NCI-H1105 treated with DMSO at 0.1 percent for 48 hours (cell line): ENCODE data around the gene MRNIP.
"Not testable (repeated sequence)": the region's sequence is repeated elsewhere in the genome, so short reads cannot be mapped to it uniquely, and the experiment has no call there.

ENCODE experiments used
- DNase-seq: peaks from one replicate; lab custom pipeline; 2025; lab: John Stamatoyannopoulos, UW

Gene MRNIP

DNA sequence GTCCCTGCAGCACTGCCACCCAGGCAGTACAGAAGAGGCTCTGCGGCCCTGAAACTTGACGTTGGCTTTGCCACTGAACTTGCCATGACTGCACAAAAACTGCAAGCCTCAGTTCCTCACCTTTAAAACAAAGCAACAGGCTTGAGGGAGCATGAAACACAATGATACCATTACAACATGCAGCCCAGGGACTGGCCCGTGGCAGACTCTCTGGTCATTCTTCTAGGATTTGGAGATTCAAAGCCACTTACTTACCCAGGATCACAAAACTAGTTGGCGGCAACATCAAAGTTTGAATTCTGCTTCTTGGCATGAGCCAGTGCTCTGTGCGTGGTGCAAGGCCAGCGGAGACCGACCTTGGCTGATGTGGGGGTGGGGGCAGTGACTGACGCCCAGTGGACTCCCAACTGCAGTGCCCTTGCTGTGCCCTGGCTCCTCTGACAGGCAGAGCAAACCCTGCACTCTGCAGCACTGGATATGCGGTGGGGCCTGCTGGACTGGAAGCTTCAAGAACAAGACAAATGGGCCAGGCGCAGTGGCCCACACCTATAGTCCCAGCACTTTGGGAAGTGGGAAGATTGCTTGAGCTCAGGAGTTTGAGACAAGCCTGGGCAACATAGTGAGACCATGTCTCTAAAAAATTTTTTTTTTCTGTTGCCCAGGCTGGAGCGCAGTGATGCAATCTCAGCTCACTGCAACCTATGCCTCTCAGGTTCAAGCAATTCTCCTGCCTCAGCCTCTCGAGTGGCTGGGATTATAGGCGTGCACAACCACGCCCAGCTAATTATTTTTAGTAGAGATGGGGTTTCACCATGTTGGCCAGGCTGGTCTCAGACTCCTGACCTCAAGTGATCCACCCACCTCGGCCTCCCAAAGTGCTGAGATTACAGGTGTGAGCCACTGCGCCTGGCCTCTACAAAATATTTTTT, 19.0 kb downstream of the MRNIP start:
- DNase-seq = no peak

- DNase-seq = no peak
Observed at GRCh38 chr5:179837076-179838011, 21.3 kb downstream of the MRNIP start.

DNA sequence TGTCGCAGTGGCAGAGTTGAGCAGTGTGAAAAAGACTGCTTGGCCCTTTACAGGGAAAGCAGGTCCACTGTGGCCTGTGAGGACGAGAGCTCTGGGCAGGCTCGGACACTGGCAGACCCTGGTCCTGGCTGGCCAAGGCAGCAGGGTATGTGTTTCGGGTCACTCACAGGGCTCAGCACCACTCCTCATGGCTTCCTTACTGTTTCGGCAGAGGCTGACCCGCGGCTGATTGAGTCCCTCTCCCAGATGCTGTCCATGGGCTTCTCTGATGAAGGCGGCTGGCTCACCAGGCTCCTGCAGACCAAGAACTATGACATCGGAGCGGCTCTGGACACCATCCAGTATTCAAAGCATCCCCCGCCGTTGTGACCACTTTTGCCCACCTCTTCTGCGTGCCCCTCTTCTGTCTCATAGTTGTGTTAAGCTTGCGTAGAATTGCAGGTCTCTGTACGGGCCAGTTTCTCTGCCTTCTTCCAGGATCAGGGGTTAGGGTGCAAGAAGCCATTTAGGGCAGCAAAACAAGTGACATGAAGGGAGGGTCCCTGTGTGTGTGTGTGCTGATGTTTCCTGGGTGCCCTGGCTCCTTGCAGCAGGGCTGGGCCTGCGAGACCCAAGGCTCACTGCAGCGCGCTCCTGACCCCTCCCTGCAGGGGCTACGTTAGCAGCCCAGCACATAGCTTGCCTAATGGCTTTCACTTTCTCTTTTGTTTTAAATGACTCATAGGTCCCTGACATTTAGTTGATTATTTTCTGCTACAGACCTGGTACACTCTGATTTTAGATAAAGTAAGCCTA, 22.2 kb downstream of the MRNIP start:
- no peak for DNase-seq

DNA sequence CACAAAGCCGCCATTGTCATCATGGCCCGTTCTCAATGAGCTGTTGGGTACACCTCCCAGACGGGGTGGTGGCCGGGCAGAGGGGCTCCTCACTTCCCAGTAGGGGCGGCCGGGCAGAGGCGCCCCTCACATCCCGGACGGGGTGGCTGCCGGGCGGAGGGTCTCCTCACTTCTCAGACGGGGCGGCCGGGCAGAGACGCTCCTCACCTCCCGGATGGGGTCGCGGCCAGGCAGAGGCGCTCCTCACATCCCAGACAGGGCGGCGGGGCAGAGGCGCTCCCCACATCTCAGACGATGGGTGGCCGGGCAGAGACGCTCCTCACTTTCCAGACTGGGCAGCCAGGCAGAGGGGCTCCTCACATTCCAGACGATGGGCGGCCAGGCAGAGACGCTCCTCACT, 23.7 kb downstream of the MRNIP start:
- DNase-seq = not testable (repeated sequence)

- no peak for DNase-seq
Observed at GRCh38 chr5:179834120-179834519, 24.5 kb downstream of the MRNIP start.

GRCh38 chr5:179833709-179834070, 24.9 kb downstream of the MRNIP start:
- DNase-seq = no peak

GRCh38 chr5:179833056-179833708, 25.4 kb downstream of the MRNIP start:
- no peak for DNase-seq

GRCh38 chr5:179832039-179832745, 26.4 kb downstream of the MRNIP start:
- no peak for DNase-seq

- DNase-seq = no peak
Observed at GRCh38 chr5:179830818-179831468, 27.7 kb downstream of the MRNIP start.

DNA sequence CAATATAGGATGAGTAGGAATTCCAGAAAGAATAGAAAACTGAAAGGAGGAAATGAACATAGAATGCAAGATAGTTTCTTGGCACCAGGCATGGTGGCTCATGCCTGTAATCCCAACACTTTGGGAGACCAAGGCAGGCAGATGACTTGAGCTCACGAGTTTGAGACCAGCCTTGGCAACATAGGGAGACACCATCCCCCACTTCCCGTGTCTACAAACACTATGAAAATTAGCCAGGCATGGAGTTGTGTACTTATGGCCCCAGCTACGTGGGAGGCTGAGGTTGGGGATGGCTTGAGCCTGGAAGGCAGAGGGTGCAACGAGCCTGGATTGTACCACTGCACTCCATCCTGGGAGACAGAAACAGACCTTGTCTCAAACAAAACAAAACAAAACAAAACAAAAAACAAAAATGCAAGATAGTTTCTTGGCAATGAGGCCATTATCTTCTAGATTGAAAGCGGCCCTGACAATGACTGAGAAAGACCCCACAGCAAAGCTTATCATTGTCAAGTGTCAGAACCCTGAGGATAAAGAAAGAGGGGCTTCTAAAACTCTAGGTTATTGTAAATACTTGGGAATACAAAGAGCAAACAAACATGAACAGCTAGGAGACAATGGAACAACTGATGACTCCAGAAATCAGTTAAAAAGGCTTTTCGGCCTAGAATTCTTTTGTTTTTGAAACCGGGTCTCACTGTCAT, 28.7 kb downstream of the MRNIP start:
- no peak for DNase-seq

DNA sequence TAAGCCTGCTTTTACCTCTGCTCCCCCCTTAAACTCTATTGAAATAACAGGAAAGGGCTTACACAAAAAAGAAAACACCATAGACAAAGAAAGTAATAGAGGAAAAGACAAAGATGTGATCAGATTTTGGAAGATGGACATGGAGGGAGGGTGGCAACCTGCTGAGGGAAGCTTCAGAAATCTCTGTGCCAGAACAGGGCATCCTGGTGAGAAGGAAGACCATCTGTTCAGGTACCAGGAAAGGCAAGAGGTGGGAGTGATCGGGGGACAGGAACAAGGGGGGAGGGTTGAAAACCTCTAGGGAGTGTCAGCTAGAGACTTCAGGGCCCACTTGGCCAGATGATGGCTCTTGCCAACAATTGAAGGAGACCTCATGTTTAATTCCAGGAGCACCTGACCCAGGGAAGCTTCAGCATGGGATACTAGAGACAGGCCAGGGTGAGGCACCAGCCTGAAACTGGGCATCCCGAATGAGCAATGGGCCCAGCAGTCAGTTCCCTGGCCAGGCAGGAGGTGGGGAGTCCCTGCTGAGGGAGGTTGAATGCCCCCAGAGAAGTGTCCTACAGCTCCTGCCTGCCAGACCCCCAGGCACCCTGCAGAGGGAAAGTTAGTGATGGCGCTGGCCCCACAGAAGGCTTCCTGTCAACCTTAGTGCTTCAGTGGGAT, 29.7 kb downstream of the MRNIP start:
- no peak for DNase-seq

DNA sequence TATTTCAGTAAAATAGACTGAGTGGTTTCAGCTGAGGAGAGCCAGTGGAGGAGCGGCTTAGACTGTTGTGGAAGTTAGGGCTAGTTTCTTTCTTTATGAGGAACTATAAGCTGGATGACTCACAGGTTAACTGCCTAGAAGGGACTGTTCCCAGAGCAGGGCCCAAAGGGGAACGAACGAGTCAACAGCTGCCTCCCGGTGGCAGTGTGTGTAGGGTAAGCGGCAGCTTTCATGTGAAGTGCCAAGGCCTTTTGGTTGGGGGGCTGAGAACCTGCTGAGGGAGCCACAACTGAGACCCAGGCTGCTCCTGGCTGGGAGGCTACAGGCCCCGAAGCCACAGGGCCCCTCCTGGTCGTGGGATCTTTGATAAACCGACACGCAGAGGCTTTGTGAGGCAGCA, 30.9 kb downstream of the MRNIP start:
- no peak for DNase-seq

GRCh38 chr5:179825655-179826182, 32.9 kb downstream of the MRNIP start:
- DNase-seq = no peak

DNA sequence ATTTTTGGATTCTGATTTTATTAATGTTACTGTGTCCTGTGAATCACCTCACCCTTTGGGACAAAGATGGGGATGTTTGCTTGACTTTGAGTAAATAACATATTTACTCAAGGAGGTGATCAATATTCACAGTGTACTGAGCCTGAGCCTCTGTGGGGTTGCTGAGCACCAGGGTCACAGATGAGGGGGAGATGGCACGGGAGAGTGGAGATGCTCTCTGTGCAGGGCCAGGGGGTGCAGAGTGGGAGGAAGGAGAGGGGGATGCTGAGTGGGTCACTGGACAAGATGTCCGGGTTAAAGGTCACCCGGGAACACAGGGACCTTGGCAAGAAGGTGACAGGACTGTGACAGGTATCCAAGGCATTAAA, 33.9 kb downstream of the MRNIP start:
- no peak for DNase-seq

- DNase-seq = no peak
Observed at GRCh38 chr5:179823937-179824744, 34.5 kb downstream of the MRNIP start.

- no peak for DNase-seq
Observed at GRCh38 chr5:179822444-179822990, 36.1 kb downstream of the MRNIP start.

DNA sequence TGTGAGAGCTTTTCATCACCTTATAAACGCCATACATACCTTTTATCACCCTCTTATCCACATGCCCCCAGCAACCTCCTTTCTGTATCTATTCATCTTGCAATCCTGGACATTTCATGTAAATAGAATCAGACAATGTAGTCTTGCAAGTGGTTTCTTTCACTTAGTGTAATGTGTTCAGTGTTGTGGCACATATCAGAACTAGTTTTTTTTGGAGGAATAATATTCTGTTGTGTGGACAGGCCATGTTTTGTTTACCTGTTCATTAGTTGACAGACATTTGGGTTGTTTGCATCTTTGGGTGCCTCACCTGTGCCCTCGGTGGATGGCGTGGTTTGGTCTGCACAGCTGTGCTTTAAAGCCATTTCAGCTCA, 36.6 kb downstream of the MRNIP start:
- DNase-seq = no peak
